NT2/D1 (cell line): ENCODE data around the gene SPRY2.

Source experiments
- DNase-seq: peaks from one replicate; pipeline ENCODE4 v3.0.0-alpha.2; 2011; ENCODE audit warnings: low read depth, low spot score
- H3K27me3 ChIP-seq: 2 replicates; pipeline ENCODE4 v1.6.0; 2011; ENCODE audit warnings: mild to moderate bottlenecking; ENCODE audit not compliant: insufficient read length, insufficient read depth
- H3K36me3 ChIP-seq: 2 replicates; pipeline ENCODE4 v1.6.1; 2011; ENCODE audit warnings: mild to moderate bottlenecking, low read length, mixed read lengths; ENCODE audit not compliant: insufficient read depth, insufficient read length
- H3K4me1 ChIP-seq: 2 replicates; pipeline ENCODE4 v1.5.1; 2011; ENCODE audit not compliant: insufficient read depth, insufficient read length
- H3K4me3 ChIP-seq: 2 replicates; pipeline ENCODE4 v1.5.1; 2011; ENCODE audit warnings: low read depth; ENCODE audit not compliant: insufficient read length
- H3K9ac ChIP-seq: 2 replicates; pipeline ENCODE4 v1.6.0; 2011; ENCODE audit warnings: low read depth; ENCODE audit not compliant: insufficient read length
- H3K9me3 ChIP-seq: 2 replicates; pipeline ENCODE4 v1.5.1; 2011; ENCODE audit warnings: mild to moderate bottlenecking, low read length; ENCODE audit not compliant: insufficient read depth
- SUZ12 ChIP-seq: IDR thresholded peaks from 2 replicates; pipeline ENCODE4 v1.6.1; 2011; ENCODE audit not compliant: insufficient read length, insufficient read depth; ENCODE audit errors: extremely low read depth
- YY1 ChIP-seq: IDR thresholded peaks from 2 replicates; pipeline ENCODE4 v1.6.1; 2011; ENCODE audit not compliant: insufficient read length, insufficient read depth
- ZNF274 ChIP-seq: IDR thresholded peaks from 2 replicates; pipeline ENCODE4 v1.6.1; 2011; ENCODE audit warnings: mild to moderate bottlenecking, low read depth, low read length

The SPRY2 gene

GRCh38 chr13:80312012-80312704 is 28.8 kb downstream of the SPRY2 start:
- TF ChIP-seq SUZ12, result no peak
- no peak for TF ChIP-seq ZNF274
- TF ChIP-seq YY1, result no peak
- no peaks in the 10 kb centered on the region for H3K36me3 ChIP-seq
- no peak overlapping the region for H3K9ac ChIP-seq
- H3K9me3 ChIP-seq, result no peaks in the 10 kb centered on the region
- DNase-seq, result no peak
- H3K27me3 ChIP-seq, result no peaks in the 10 kb centered on the region
- H3K4me1 ChIP-seq, result no peaks in the 10 kb centered on the region
- H3K4me3 ChIP-seq, result no peak overlapping the region

GRCh38 chr13:80309926-80310325 is 31.0 kb downstream of the SPRY2 start:
- H3K36me3 ChIP-seq, result no peaks in the 10 kb centered on the region
- no peak overlapping the region for H3K4me3 ChIP-seq
- H3K27me3 ChIP-seq, result no peaks in the 10 kb centered on the region
- DNase-seq, result no peak
- TF ChIP-seq ZNF274 (no peak), SUZ12 (no peak), YY1 (no peak)
- no peaks in the 10 kb centered on the region for H3K4me1 ChIP-seq
- H3K9me3 ChIP-seq, result no peaks in the 10 kb centered on the region
- no peak overlapping the region for H3K9ac ChIP-seq

GRCh38 chr13:80307401-80307987 is 33.4 kb downstream of the SPRY2 start:
- H3K36me3 ChIP-seq, result no peaks in the 10 kb centered on the region
- H3K9me3 ChIP-seq, result no peaks in the 10 kb centered on the region
- H3K9ac ChIP-seq, result no peak overlapping the region
- no peak overlapping the region for H3K4me3 ChIP-seq
- no peak for TF ChIP-seq SUZ12
- TF ChIP-seq YY1, result no peak
- TF ChIP-seq ZNF274, result no peak
- no peaks in the 10 kb centered on the region for H3K27me3 ChIP-seq
- H3K4me1 ChIP-seq, result no peaks in the 10 kb centered on the region
- no peak for DNase-seq

GRCh38 chr13:80306337-80306972 is 34.5 kb downstream of the SPRY2 start:
- Histone ChIP-seq H3K27me3 (no peaks in the 10 kb centered on the region), H3K9ac (no peak overlapping the region), H3K4me1 (no peaks in the 10 kb centered on the region), H3K4me3 (no peak overlapping the region), H3K36me3 (no peaks in the 10 kb centered on the region), H3K9me3 (no peaks in the 10 kb centered on the region)
- TF ChIP-seq SUZ12 (no peak), ZNF274 (no peak), YY1 (no peak)
- no peak for DNase-seq

- H3K9ac ChIP-seq, result no peak overlapping the region
- DNase-seq, result no peak
- H3K4me3 ChIP-seq, result no peak overlapping the region
- no peaks in the 10 kb centered on the region for H3K9me3 ChIP-seq
- TF ChIP-seq ZNF274 (no peak), YY1 (no peak)
- no peaks in the 10 kb centered on the region for H3K36me3 ChIP-seq
- H3K27me3 ChIP-seq, result no peaks in the 10 kb centered on the region
- H3K4me1 ChIP-seq, result no peaks in the 10 kb centered on the region
These were observed 35.2 kb downstream of the SPRY2 start for GRCh38 chr13:80305737-80306136.

GRCh38 chr13:80303225-80303811 is 37.6 kb downstream of the SPRY2 start:
- no peaks in the 10 kb centered on the region for H3K27me3 ChIP-seq
- H3K4me3 ChIP-seq, result no peak overlapping the region
- TF ChIP-seq YY1 (no peak), SUZ12 (no peak), ZNF274 (no peak)

GRCh38 chr13:80299046-80299445 is 41.9 kb downstream of the SPRY2 start:
- Histone ChIP-seq H3K36me3 (no peaks in the 10 kb centered on the region), H3K4me1 (no peaks in the 10 kb centered on the region), H3K9me3 (no peaks in the 10 kb centered on the region), H3K27me3 (no peaks in the 10 kb centered on the region), H3K4me3 (no peak overlapping the region), H3K9ac (no peak overlapping the region)
- DNase-seq, result no peak
- TF ChIP-seq YY1 (no peak), ZNF274 (no peak), SUZ12 (no peak)

More at GRCh38 chr13:80303225-80303811, 37.6 kb downstream of the SPRY2 start:
- no peak overlapping the region for H3K9ac ChIP-seq
- H3K9me3 ChIP-seq, result no peaks in the 10 kb centered on the region
- H3K4me1 ChIP-seq, result no peaks in the 10 kb centered on the region
- DNase-seq, result no peak
- no peaks in the 10 kb centered on the region for H3K36me3 ChIP-seq
